ENCODE data around the gene TTC34.

TTC34 gene

GRCh38 chr1:2829846-2830615 lies 28.5 kb upstream of the TTC34 start:
- FAIRE-seq = no peak

GRCh38 chr1:2828586-2829250 lies 27.2 kb upstream of the TTC34 start:
- no peak for FAIRE-seq

GRCh38 chr1:2826736-2827292 lies 25.3 kb upstream of the TTC34 start:
- FAIRE-seq = no peak

GRCh38 chr1:2826316-2826715 lies 24.8 kb upstream of the TTC34 start:
- FAIRE-seq = no peak

- FAIRE-seq = no peak
These were observed 24.1 kb upstream of the TTC34 start for GRCh38 chr1:2825487-2826189.

- no peak for FAIRE-seq
These were observed 23.5 kb upstream of the TTC34 start for GRCh38 chr1:2824999-2825398.

- FAIRE-seq = no peak
These were observed 22.6 kb upstream of the TTC34 start for GRCh38 chr1:2823921-2824610.

GRCh38 chr1:2822621-2823145 lies 21.2 kb upstream of the TTC34 start:
- no peak for FAIRE-seq

- no peak for FAIRE-seq
These were observed 20.6 kb upstream of the TTC34 start for GRCh38 chr1:2821966-2822620.

GRCh38 chr1:2821373-2821955 lies 20.0 kb upstream of the TTC34 start:
- FAIRE-seq = no peak

- FAIRE-seq = no peak
These were observed 19.4 kb upstream of the TTC34 start for GRCh38 chr1:2820731-2821372.

GRCh38 chr1:2819831-2820730 lies 18.6 kb upstream of the TTC34 start:
- no peak for FAIRE-seq

GRCh38 chr1:2819429-2819828 lies 17.9 kb upstream of the TTC34 start:
- FAIRE-seq = no peak

GRCh38 chr1:2817784-2818564 lies 16.5 kb upstream of the TTC34 start:
- FAIRE-seq = no peak

- no peak for FAIRE-seq
These were observed 15.3 kb upstream of the TTC34 start for GRCh38 chr1:2816786-2817185.

GRCh38 chr1:2815551-2815950 lies 14.1 kb upstream of the TTC34 start:
- FAIRE-seq = no peak

GRCh38 chr1:2814511-2815075 lies 13.1 kb upstream of the TTC34 start:
- no peak for FAIRE-seq

GRCh38 chr1:2812939-2813653 lies 11.6 kb upstream of the TTC34 start:
- FAIRE-seq = no peak

All from islet of Langerhans (tissue), 1 donor.